K562 (cell line): ENCODE results near the gene GBA3. TPM values are rescaled to one million over a fixed set of nuclear protein-coding genes. Genes with fewer than 3 reads are reported as not detected.

Source experiments
- ATAC-seq: fragments of 200-7000 bp; cut with Tn5 transposase; 3 replicates; pipeline ENCODE4 v1.9.1; 2020; ENCODE audit warnings: moderate library complexity
- BruUV-seq: library from RNA; stranded (reverse); fragments of 400-500 nt; replicated peaks from 2 replicates; lab custom pipeline; 2021; lab: Mats Ljungman, UMichigan
- CTCF ChIA-PET: fragments of 300-600 bp; formaldehyde crosslinking; extraction: SDS; loops from one replicate; lab custom pipeline; 2021; ENCODE audit warnings: low intra/inter-chr PET ratio; lab: Yijun Ruan, JAX
- POLR2A ChIA-PET: fragments of 300-600, 350-650 bp; sonication (Branson Sonifier 250); formaldehyde crosslinking; extraction: SDS; loops from one replicate; lab custom pipeline; 2021; ENCODE audit warnings: antibody characterized with exemption, inconsistent platforms; lab: Yijun Ruan, JAX
- DNase-seq, 4 experiments: peaks; one replicate each; pipeline versions ENCODE4 v3.0.0 to v3.0.0-alpha.2; 2011 to 2018; ENCODE audit warnings: low spot score in 3 of 4, mixed read lengths in 3 of 4; ENCODE audit errors: extremely low read depth in 1 of 4
- FAIRE-seq: peaks from 2 replicates; lab custom pipeline; 2011; peaks lifted over from hg19 to GRCh38; lab: Jason Lieb, UNC
- H2AFZ ChIP-seq: 2 replicates; pipeline ENCODE4 v1.6.0; 2011; ENCODE audit warnings: low read depth, low read length, control low read depth, inconsistent platforms
- H3K27ac ChIP-seq: fragments of 200-600 bp; 3 replicates; pipeline ENCODE4 v1.8.0; 2011; ENCODE audit warnings: low read depth, mild to moderate bottlenecking, control low read depth, inconsistent platforms, low read length, moderate library complexity, mixed read lengths; ENCODE audit errors: extremely low read depth
- H3K27me3 ChIP-seq, 2 experiments: fragments of 300-600 bp in 1 of 2; 2 replicates in 1 of 2; 3 replicates in 1 of 2; pipeline versions ENCODE4 v1.6.0 to v1.8.0; 2011; ENCODE audit warnings: inconsistent platforms in 2 of 2, low read length in 2 of 2, mild to moderate bottlenecking in 1 of 2, mixed read lengths in 1 of 2, moderate library complexity in 1 of 2; ENCODE audit not compliant: control insufficient read depth in 2 of 2, insufficient read depth in 2 of 2
- H3K36me3 ChIP-seq: fragments of 300-600 bp; 3 replicates; pipeline ENCODE4 v1.8.0; 2011; ENCODE audit warnings: mild to moderate bottlenecking, low read length, inconsistent platforms; ENCODE audit not compliant: control insufficient read depth, insufficient read depth
- H3K4me1 ChIP-seq, 2 experiments: fragments of 200-600 bp in 1 of 2; replicated peaks in 1 of 2; 2 replicates in 1 of 2; 3 replicates in 1 of 2; pipeline versions ENCODE4 v1.5.1 to v1.8.0; 2011; ENCODE audit warnings: inconsistent platforms in 2 of 2, low read length in 2 of 2, mild to moderate bottlenecking in 1 of 2, mixed read lengths in 1 of 2, moderate library complexity in 1 of 2; ENCODE audit not compliant: control insufficient read depth in 2 of 2, insufficient read depth in 2 of 2
- H3K4me2 ChIP-seq: 2 replicates; pipeline ENCODE4 v1.6.1; 2011; ENCODE audit warnings: low read length, control low read depth, inconsistent platforms, mixed read lengths; ENCODE audit not compliant: insufficient read depth
- H3K4me3 ChIP-seq: fragments of 200-600 bp; sonication (generic), shearing (Covaris generic); 2 replicates; pipeline ENCODE4 v1.5.1; 2016; ENCODE audit warnings: control low read depth, inconsistent platforms
- H3K79me2 ChIP-seq: fragments of 200-600 bp; 3 replicates; pipeline ENCODE4 v1.8.0; 2011; ENCODE audit warnings: low read length, inconsistent platforms; ENCODE audit not compliant: control insufficient read depth, insufficient read depth
- H3K9ac ChIP-seq, 2 experiments: 2 replicates each; pipeline versions ENCODE4 v1.6.0 to v1.6.1; 2011; ENCODE audit warnings: low read depth in 2 of 2, low read length in 2 of 2, control low read depth in 1 of 2, inconsistent platforms in 1 of 2, mild to moderate bottlenecking in 1 of 2, mixed read lengths in 1 of 2; ENCODE audit not compliant: insufficient read depth in 1 of 2
- H3K9me1 ChIP-seq: one replicate; pipeline ENCODE4 v1.6.0; 2011; ENCODE audit warnings: inconsistent platforms, mild to moderate bottlenecking, low read length, moderate library complexity; ENCODE audit not compliant: control insufficient read depth, insufficient read depth
- H3K9me3 ChIP-seq: replicated peaks from 2 replicates; pipeline ENCODE4 v1.5.1; 2011; ENCODE audit warnings: low read depth, low read length, inconsistent platforms; ENCODE audit not compliant: control insufficient read depth, insufficient read depth
- H4K20me1 ChIP-seq: replicated peaks from 2 replicates; pipeline ENCODE4 v1.6.1; 2011; ENCODE audit warnings: low read length, inconsistent platforms, mixed read lengths; ENCODE audit not compliant: control insufficient read depth, insufficient read depth
- BRD4 ChIP-seq: fragments of 200-600 bp; sonication (generic); IDR thresholded peaks from 2 replicates; pipeline ENCODE4 v1.6.1; 2017; ENCODE audit warnings: inconsistent platforms
- CBX5 ChIP-seq: IDR thresholded peaks from 2 replicates; pipeline ENCODE4 v1.6.1; 2014; ENCODE audit warnings: low read depth, borderline replicate concordance
- ETV1 ChIP-seq: fragments of 450-650 bp; conservative IDR thresholded peaks from 2 replicates; pipeline ENCODE4 v1.6.1; 2016; ENCODE audit warnings: missing genetic modification characterization, control low read depth, low read depth, missing compliant biosample characterization
- IFI16 ChIP-seq: fragments of 250-450 bp; sonication (Bioruptor Pico); IDR thresholded peaks from 2 replicates; pipeline ENCODE4 v2.1.2; 2022; ENCODE audit warnings: mild to moderate bottlenecking, inconsistent platforms
- PML ChIP-seq: IDR thresholded peaks from 2 replicates; pipeline ENCODE4 v1.6.1; 2012; ENCODE audit warnings: low read length, inconsistent platforms
- PPARD ChIP-seq: fragments of 250-450 bp; sonication (Bioruptor Pico); IDR thresholded peaks from 2 replicates; pipeline ENCODE4 v1.8.0; 2022; ENCODE audit warnings: inconsistent platforms, mild to moderate bottlenecking, moderate library complexity
- RAD51 ChIP-seq: fragments of 450-650 bp; IDR thresholded peaks from 2 replicates; pipeline ENCODE4 v1.7.1; 2016; ENCODE audit warnings: low read depth, mild to moderate bottlenecking, borderline replicate concordance
- TCF7 ChIP-seq: sonication (generic); IDR thresholded peaks from 2 replicates; pipeline ENCODE4 v1.6.1; 2016; ENCODE audit warnings: antibody characterized with exemption, borderline replicate concordance
- XRCC5 ChIP-seq: fragments of 200-400 bp; formaldehyde crosslinking; IDR thresholded peaks from 2 replicates; pipeline ENCODE4 v1.6.1; 2017; ENCODE audit warnings: low read depth, mild to moderate bottlenecking, low read length
- ZBTB8A ChIP-seq: fragments of 450-650 bp; IDR thresholded peaks from 2 replicates; pipeline ENCODE4 v1.6.1; 2018; ENCODE audit warnings: mild to moderate bottlenecking, moderate library complexity; ENCODE audit not compliant: partially characterized antibody
- ZEB2 ChIP-seq: fragments of 450-650 bp; IDR thresholded peaks from 2 replicates; pipeline ENCODE4 v1.6.1; 2016
- ZNF644 ChIP-seq: fragments of 200-800 bp; sonication (Bioruptor generic); IDR thresholded peaks from 2 replicates; pipeline ENCODE4 v1.6.1; 2016; ENCODE audit warnings: low read depth, missing genetic modification characterization, missing compliant biosample characterization
- ZNF699 ChIP-seq: fragments of 250-450 bp; sonication (Bioruptor Pico); IDR thresholded peaks from 2 replicates; pipeline ENCODE4 v1.8.0; 2021; ENCODE audit warnings: mild to moderate bottlenecking, moderate library complexity; ENCODE audit not compliant: insufficient replicate concordance
- WGBS: fragments of 100-300 bp; shearing (Covaris generic); methylation state at CpG from one replicate; pipeline ENCODE4 v1.1.6; 2016; ENCODE audit warnings: low coverage, mixed read lengths; ENCODE audit not compliant: insufficient coverage; ENCODE audit errors: missing lambda C conversion rate; 5-methylcytosine and 5-hydroxymethylcytosine counted together
- in situ Hi-C: fragments of 300-500 bp; cut with MboI; formaldehyde crosslinking; loops from 4 replicates; pipeline ENCODE4 v1.15.0; 2018; ENCODE audit warnings: inconsistent platforms, mixed read lengths
- intact Hi-C: fragments of 100-400 bp; cut with micrococcal nuclease; formaldehyde crosslinking; loops from 2 replicates; pipeline ENCODE4 v1.14.2; 2022
- polyA plus RNA-seq, 8 experiments: library from polyadenylated mRNA; depleted of rRNA in 4 of 8; stranded (reverse) in 5 of 8; unstranded in 3 of 8; fragments of >200 nt; fragmentation: Nextera tagmentation in 2 of 8; fragmentation: Illumina TruSeq in 1 of 8; extraction: Ambion mirVana in 2 of 8; extraction: Trizol in 1 of 8; gene quantifications; 2 replicates each; pipeline versions ENCODE4 v1.2.1 to v1.2.3, GENCODE V29; 2011 to 2014; ENCODE audit warnings: inconsistent platforms in 1 of 8, missing spikeins in 1 of 8
- total RNA-seq, 7 experiments: library from RNA; depleted of rRNA in 6 of 7; stranded (reverse); fragments of >200 nt in 6 of 7; fragmentation: Illumina TruSeq in 2 of 7; extraction: Trizol in 2 of 7; gene quantifications; 2 replicates each; pipeline versions ENCODE4 v1.2.1 to v1.2.3, GENCODE V29; 2011 to 2021; ENCODE audit warnings: low replicate concordance in 1 of 7
- TF ChIP-seq, protein P1 (sequence below): fragments of 450-650 bp; IDR thresholded peaks from one replicate; pipeline ENCODE4 v1.6.1; 2018; ENCODE audit warnings: mild to moderate bottlenecking, moderate library complexity; ENCODE audit not compliant: partially characterized antibody
- TF ChIP-seq, protein P2 (sequence below): fragments of 250-450 bp; sonication (Bioruptor Pico); IDR thresholded peaks from 2 replicates; pipeline ENCODE4 v1.5.0; 2021; ENCODE audit warnings: mild to moderate bottlenecking, moderate library complexity
- TF ChIP-seq, protein P3 (sequence below): sonication (generic); IDR thresholded peaks from 2 replicates; pipeline ENCODE4 v1.6.1; 2016

Gene GBA3
- total and polyA plus RNA-seq, 9 of the 15 experiments (the other 6 are each of a cell fraction or from before 2014, with no cell fraction given) = 0.13 to 0.75 (median 0.40) TPM; not detected in 1

DNA sequence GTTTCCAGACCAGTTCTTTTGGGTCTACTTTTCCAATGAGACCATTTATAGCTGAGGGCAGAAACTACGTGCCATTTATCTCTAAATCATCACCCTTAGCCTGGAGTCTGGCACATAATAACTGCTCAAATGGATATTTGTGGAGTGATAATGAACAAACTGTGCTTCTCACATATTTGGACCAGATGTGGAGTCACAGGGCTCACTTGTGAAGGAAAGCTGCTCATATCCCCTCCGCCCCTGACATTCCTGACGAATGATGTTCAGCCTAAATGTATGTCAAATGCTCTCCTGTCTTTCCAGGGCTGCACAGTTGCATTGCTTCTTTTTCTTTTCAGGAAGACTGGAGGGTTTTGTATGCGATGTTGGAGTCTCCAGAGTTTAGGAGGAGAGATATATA lies 110.1 kb downstream of the GBA3 start (continued):
- TF ChIP-seq TCF7 = no peak
- no peak for TF ChIP-seq BRD4

GRCh38 chr4:22803512-22803911 lies 110.8 kb downstream of the GBA3 start:
- no peaks in the 10 kb centered on the region for H3K9me1 ChIP-seq
- no peak overlapping the region for H2AFZ ChIP-seq
- no peaks in the 10 kb centered on the region for H3K79me2 ChIP-seq
- no peak for TF ChIP-seq ZEB2
- no peak for TF ChIP-seq ETV1 (tag)
- TF ChIP-seq IFI16 (CRISPR knock-in tag) = no peak
- TF ChIP-seq, protein P1, sequence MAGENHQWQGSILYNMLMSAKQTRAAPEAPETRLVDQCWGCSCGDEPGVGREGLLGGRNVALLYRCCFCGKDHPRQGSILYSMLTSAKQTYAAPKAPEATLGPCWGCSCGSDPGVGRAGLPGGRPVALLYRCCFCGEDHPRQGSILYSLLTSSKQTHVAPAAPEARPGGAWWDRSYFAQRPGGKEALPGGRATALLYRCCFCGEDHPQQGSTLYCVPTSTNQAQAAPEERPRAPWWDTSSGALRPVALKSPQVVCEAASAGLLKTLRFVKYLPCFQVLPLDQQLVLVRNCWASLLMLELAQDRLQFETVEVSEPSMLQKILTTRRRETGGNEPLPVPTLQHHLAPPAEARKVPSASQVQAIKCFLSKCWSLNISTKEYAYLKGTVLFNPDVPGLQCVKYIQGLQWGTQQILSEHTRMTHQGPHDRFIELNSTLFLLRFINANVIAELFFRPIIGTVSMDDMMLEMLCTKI = no peak
- no peak for TF ChIP-seq PML
- no peak for TF ChIP-seq XRCC5
- TF ChIP-seq, protein P2, sequence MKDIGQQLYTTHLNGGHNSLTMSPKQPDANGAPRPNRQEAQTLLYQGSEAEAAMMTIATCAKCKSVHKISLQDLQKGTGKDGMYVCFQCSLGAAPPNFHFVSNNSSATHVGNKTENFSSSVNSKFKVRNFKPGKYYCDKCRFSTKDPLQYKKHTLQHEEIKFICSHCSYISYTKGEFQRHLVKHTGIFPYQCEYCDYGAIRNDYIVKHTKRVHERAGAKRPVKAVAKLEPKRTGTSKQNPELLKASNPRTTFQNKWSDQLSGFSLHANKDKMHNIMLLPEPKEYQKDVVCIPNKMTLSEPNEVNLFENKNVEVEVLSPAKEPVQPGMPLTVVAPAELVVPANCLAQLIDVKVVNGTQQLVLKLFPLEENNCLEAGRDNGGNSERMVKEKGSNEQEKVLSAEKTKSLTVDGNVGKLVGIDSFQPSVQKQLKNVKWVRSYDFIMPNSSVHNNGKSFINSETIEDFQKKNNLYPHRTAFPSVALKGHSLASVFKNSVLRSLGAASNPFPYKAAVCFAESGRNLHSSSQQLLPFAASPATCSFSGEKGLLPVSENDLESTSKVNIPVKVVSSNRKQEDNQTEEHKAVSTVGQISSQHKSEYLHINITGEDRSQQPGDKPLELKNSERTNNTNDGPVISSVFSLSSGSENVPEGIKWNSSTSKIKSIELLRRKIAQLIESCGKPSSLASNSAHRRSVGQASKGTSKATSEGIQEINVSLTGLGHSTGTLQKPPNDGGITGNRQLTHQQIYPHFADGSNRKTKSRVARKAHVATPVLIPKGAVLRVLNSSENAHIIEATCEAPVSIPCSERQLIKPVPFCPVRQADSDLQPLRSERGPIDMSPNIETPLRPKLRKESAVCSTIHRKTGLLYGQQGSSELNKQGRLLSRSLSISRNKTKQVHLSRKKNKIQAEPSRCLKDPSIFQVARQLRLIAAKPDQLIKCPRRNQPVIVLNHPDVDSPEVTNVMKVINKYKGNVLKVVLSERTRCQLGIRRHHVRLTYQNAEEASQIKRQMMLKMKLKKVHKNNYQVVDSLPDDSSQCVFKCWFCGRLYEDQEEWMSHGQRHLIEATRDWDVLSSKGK = no peak
- TF ChIP-seq, protein P3, sequence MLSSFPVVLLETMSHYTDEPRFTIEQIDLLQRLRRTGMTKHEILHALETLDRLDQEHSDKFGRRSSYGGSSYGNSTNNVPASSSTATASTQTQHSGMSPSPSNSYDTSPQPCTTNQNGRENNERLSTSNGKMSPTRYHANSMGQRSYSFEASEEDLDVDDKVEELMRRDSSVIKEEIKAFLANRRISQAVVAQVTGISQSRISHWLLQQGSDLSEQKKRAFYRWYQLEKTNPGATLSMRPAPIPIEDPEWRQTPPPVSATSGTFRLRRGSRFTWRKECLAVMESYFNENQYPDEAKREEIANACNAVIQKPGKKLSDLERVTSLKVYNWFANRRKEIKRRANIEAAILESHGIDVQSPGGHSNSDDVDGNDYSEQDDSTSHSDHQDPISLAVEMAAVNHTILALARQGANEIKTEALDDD = no peak
- no peak for TF ChIP-seq ZNF644 (tag)
- TF ChIP-seq PPARD (CRISPR knock-in tag) = no peak
- TF ChIP-seq ZBTB8A = no peak
- TF ChIP-seq ZNF699 = no peak
- no peak for TF ChIP-seq CBX5
- TF ChIP-seq RAD51 = no peak
- TF ChIP-seq, all 486 proteins: peak for 0
- WGBS = 0% methylated on average over 3 of the region's 3 CpGs
- ChIA-PET POLR2A (no interaction called here), CTCF (no interaction called here)
- DNase-seq (no peak), FAIRE-seq (no peak), ATAC-seq (no peak)
- Histone ChIP-seq H3K4me2 (no peak overlapping the region), H4K20me1 (no peaks in the 10 kb centered on the region), H3K9me3 (no peaks in the 10 kb centered on the region), H3K9ac (no peak overlapping the region), H3K4me3 (no peak overlapping the region), H3K36me3 (no peaks in the 10 kb centered on the region), H3K4me1 (no peaks in the 10 kb centered on the region), H3K27ac (no peak overlapping the region), H3K27me3 (no peaks in the 10 kb centered on the region)
- BruUV-seq = no TSS peak
- in situ Hi-C loops = no loop called here
- intact Hi-C loops = no loop called here
